ENCODE results near the gene TRNP1.
"Not testable (repeated sequence)": the region's sequence is repeated elsewhere in the genome, so short reads cannot be mapped to it uniquely, and the experiment has no call there.

TRNP1 gene

GRCh38 chr1:26993237-26994019 lies at the start of gene TRNP1:
Gene TRNP1 (plus strand): TSS chr1:26993692. CDS start chr1:26993787, 95 bp downstream.
- peak; percentile 63 to 67 for ATAC-seq

GRCh38 chr1:26945138-26945537 lies 48.4 kb upstream of the TRNP1 start:
- ATAC-seq = no peak

GRCh38 chr1:26945728-26946127 lies 47.8 kb upstream of the TRNP1 start:
- ATAC-seq = no peak

GRCh38 chr1:26946270-26946669 lies 47.2 kb upstream of the TRNP1 start:
- no peak for ATAC-seq

DNA sequence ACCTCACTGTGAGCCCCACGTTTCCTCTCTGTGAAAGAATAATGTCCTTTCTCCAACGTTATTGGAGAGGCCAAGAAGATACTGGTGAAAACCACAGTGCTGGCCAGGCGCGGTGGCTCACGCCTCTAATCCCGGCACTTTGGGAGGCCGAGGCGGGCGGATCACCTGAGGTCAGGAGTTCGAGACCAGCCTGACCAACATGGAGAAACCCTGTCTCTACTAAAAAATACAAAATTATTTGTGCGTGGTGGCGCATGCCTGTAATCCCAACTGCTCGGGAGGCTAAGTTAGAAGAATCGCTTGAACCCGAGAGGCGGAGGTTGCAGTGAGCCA lies 44.8 kb upstream of the TRNP1 start:
- not testable (repeated sequence) for ATAC-seq

- no peak for ATAC-seq
Measured at GRCh38 chr1:26949266-26949925, 44.1 kb upstream of the TRNP1 start.

- ATAC-seq = peak in 1 of 2 donors; percentile 17
Measured at GRCh38 chr1:26949926-26950319, 43.6 kb upstream of the TRNP1 start.

GRCh38 chr1:26950602-26951001 lies 42.9 kb upstream of the TRNP1 start:
- ATAC-seq = no peak

DNA sequence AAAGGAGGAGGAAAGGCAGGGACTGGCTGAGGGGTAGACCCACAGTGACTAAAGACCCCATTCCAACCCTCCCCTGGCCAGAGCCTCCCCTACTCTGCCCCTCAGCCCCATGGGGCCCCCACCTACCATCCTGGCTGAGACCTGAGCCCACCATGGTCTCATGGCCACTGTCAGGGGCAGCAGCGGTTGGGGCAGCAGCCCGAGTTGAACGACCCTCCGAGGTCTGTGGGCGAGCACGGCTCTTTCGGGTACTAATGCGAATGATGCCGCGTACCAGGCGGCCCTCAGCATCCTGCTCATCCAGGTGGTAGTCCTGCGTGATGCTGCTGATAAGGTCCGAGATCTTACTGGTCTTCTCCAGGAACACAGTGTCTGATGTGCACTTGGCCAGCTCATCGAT lies 42.3 kb upstream of the TRNP1 start:
- no peak for ATAC-seq

- ATAC-seq = no peak
Measured at GRCh38 chr1:26951821-26952497, 41.5 kb upstream of the TRNP1 start.

DNA sequence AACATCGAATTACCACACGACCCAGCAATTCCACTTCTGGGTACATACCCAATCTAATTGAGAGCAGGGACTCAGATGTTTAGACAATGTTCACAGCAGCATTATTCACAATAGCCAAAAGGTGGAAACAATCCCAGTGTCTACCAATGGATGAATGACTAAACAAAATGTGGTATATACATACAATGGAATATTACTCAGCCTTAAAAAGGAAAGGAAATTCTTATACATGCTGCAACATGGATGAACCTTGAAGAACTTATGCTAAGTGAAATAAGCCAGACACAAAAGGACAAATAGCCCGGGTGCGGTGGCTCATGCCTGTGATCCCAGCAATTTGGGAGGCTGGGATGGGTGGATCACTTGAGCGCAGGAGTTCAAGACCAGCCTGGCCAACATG lies 40.1 kb upstream of the TRNP1 start:
- ATAC-seq = no peak

- no peak for ATAC-seq
Measured at GRCh38 chr1:26956321-26956720, 37.2 kb upstream of the TRNP1 start.

DNA sequence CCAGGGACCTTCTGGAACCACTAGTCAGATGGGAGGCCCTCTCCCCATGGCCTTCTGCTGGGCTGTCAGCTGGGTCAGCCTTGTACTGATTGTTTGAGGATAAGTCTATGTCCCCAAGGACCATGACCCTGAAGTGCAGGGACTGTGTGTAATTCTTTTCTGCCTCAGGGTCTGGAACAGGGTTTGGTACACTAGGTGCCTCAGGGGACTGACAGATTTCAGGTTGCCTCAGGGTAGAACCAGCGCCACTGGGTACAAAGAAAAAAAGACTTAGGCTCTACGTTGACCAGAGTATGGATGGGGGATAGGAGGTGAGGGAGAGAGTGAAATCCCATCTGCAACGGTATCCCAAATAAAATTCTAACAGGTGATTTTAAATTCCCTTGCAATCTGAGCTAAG lies 36.2 kb upstream of the TRNP1 start:
- no peak for ATAC-seq

GRCh38 chr1:26959270-26959669 lies 34.2 kb upstream of the TRNP1 start:
- ATAC-seq = no peak

- peak; percentile 74 to 79 for ATAC-seq
Measured at GRCh38 chr1:26959722-26960624, 33.5 kb upstream of the TRNP1 start, which contains the start of gene KDF1. Gene KDF1 (minus strand): TSS chr1:26960468. CDS start chr1:26952380, 8,088 bp downstream.

DNA sequence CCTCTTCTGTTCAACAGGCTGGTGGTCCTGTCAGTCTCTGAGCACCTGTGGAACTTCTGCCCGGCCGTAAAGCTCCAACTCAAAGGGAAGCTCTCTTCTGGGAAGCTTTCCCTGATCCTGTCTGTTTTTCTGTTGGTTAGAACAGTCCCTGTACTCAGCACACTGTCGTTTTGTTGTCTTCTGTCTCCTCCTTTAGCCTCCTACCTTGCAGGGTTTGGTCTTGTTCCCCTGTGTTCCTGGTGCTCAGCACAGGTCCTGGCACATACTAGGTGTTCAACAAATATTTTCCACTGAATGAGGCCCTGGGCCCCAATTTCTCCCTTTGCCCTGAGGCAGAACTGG lies 32.9 kb upstream of the TRNP1 start:
- no peak for ATAC-seq

DNA sequence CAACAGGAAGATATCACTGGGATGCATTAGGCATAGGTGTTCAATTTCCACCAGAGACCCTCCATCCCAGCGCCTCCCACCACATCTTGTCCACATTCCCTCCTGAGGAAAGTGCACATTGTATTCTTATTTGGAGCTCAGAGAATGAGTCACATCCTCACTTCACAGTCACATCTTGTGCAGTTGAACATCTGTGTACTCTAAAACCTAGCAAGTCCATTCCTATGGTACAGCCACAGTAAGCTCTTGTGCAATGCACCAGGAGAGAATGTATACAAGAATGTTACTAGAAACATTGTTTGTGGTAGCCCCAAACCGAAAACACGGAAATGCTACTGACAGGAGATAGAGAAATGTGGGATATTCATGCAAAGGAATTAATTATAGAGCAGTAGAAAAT lies 31.7 kb upstream of the TRNP1 start:
- ATAC-seq = no peak

DNA sequence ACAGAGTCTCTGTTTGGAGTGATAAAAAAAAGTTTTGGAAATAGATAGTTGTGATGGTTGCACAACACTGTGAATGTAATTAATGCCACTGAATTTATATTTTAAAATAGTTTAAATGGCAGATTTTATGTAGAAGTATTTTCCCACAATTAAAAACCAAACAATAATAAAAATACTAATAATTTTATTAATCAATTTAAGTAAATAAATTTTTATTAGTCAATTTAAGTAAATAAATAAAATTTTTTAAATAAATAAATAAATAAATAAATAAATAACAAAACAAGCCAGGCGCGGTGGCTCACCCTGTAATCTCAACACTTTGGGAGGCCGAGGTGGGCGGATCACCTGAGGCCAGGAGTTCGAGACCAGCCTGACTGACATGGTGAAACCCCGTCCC lies 28.3 kb upstream of the TRNP1 start:
- no peak for ATAC-seq

DNA sequence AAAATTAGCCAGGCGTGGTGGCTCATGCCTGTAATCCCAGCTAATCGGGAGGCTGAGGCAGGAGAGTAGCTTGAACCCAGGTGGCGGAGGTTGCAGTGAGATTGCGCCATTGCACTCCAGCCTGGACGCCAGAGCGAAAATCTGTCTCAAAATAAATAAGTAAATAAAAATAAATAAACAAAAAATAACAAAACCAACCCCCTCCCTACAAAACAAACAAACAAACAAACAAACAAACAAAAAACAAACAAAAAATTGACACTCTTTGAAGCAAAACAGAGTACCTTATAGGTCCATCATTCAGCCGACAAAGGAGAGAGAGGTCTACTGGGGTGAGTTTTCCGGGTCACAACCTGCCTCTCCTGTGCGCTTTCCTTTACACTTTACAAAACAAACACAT lies 27.9 kb upstream of the TRNP1 start:
- ATAC-seq = no peak

GRCh38 chr1:26970810-26971209 lies 22.7 kb upstream of the TRNP1 start:
- ATAC-seq = no peak

DNA sequence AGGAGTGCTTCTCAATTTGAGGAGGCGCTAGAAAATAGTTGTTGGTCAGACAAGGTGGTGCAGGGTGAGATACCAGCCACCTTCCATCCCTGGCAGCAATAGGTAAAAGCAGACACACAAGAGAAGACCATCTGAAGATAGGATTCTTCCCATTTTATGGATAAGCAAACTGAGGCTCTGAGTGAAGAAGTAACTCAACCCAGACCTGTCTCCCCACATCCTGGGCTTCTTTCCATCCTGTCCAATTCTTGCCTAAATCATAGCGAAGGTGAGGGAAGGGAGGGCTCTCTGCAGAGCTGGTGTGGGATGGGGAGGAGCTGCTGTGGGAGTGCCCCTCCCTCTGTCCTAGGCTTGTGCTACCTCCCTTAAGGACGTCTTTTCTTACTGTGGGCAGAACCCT lies 21.9 kb upstream of the TRNP1 start:
- no peak for ATAC-seq

DNA sequence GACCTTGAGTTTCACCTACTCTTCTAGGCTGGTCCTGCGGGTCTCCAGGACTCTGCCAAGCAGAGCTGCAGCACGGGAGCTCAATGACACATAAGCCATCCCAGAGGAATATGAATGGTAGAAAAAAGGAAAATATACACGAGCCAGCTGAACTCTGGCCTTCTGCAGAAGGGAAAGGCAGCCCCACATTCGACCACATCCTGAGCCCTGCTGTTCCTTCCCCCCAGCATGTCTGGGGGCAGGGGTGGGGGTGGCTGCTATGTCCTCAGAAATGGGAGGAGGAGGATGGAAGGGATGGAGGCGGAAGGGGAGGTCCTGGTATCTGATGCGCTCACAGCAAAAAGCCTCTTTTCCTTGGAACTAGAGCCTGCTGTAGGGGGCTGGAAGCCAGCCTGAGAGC lies 21.1 kb upstream of the TRNP1 start:
- no peak for ATAC-seq

- ATAC-seq = no peak
Measured at GRCh38 chr1:26972821-26973220, 20.7 kb upstream of the TRNP1 start.
